ENCODE results near the gene MED12L. TPM values are rescaled to one million over a fixed set of nuclear protein-coding genes. Genes with fewer than 3 reads are reported as not detected.

The MED12L gene
- total and polyA plus RNA-seq, 9 donors: 0.15 to 2.4 (median 0.75) TPM

GRCh38 chr3:151205482-151205881 is 120.0 kb downstream of the MED12L start:
- Histone ChIP-seq H3K4me1 (ENCODE audit: insufficient read depth) (no peaks in the 10 kb centered on the region), H3K27me3 (no peaks in the 10 kb centered on the region), H3K9me3 (no peaks in the 10 kb centered on the region), H3K4me3 (no peak overlapping the region), H3K36me3 (no peaks in the 10 kb centered on the region), H3K27ac (no peak overlapping the region)
- 93 to 96% (median 95%) methylated on average over 6 of the region's 6 CpGs for WGBS, 3 donors
- TF ChIP-seq EP300 (IDR thresholded peaks at IDR 0.05): no peak
- TF ChIP-seq CTCF (IDR thresholded peaks at IDR 0.05): no peak
- no peak for TF ChIP-seq POLR2A (IDR thresholded peaks at IDR 0.05)
- intact Hi-C loops (cut with DNase I): no loop called here
- no peak for DNase-seq

- intact Hi-C loops (cut with DNase I): no loop called here
- Histone ChIP-seq H3K27me3 (no peaks in the 10 kb centered on the region), H3K9me3 (no peaks in the 10 kb centered on the region), H3K27ac (no peak overlapping the region), H3K36me3 (no peaks in the 10 kb centered on the region), H3K4me3 (no peak overlapping the region), H3K4me1 (ENCODE audit: insufficient read depth) (no peaks in the 10 kb centered on the region)
- no peak for TF ChIP-seq EP300 (IDR thresholded peaks at IDR 0.05)
- TF ChIP-seq CTCF (IDR thresholded peaks at IDR 0.05): no peak
- TF ChIP-seq POLR2A (IDR thresholded peaks at IDR 0.05): no peak
- no peak for DNase-seq
- 82 to 90% (median 89%) methylated on average over 3 of the region's 3 CpGs for WGBS, 3 donors
Observed at GRCh38 chr3:151206201-151206600, 120.7 kb downstream of the MED12L start.

GRCh38 chr3:151209654-151210053 is 124.2 kb downstream of the MED12L start:
- intact Hi-C loops (cut with DNase I): no loop called here
- no peaks in the 10 kb centered on the region for H3K27me3 ChIP-seq
- no peaks in the 10 kb centered on the region for H3K4me1 ChIP-seq (ENCODE audit: insufficient read depth)
- 88 to 89% (median 88%) methylated on average over 3 of the region's 3 CpGs for WGBS, 3 donors
- TF ChIP-seq EP300 (IDR thresholded peaks at IDR 0.05) (no peak), POLR2A (IDR thresholded peaks at IDR 0.05) (no peak), CTCF (IDR thresholded peaks at IDR 0.05) (no peak)
- H3K4me3 ChIP-seq: no peak overlapping the region
- H3K36me3 ChIP-seq: no peaks in the 10 kb centered on the region
- no peaks in the 10 kb centered on the region for H3K9me3 ChIP-seq
- no peak for DNase-seq
- H3K27ac ChIP-seq: no peak overlapping the region

GRCh38 chr3:151210676-151211381 is 125.4 kb downstream of the MED12L start:
- no peak overlapping the region for H3K4me3 ChIP-seq
- H3K27me3 ChIP-seq: no peaks in the 10 kb centered on the region
- no peak overlapping the region for H3K27ac ChIP-seq
- no peaks in the 10 kb centered on the region for H3K36me3 ChIP-seq
- no peak for DNase-seq
- H3K4me1 ChIP-seq (ENCODE audit: insufficient read depth): no peaks in the 10 kb centered on the region
- intact Hi-C loops (cut with DNase I): no loop called here
- 46 to 58% (median 51%) methylated on average over 4 of the region's 4 CpGs for WGBS, 3 donors
- H3K9me3 ChIP-seq: no peaks in the 10 kb centered on the region
- TF ChIP-seq EP300 (IDR thresholded peaks at IDR 0.05): no peak
- no peak for TF ChIP-seq CTCF (IDR thresholded peaks at IDR 0.05)

All from ovary (tissue), 9 donors.